Measurements from ENCODE around the gene PCDHGB1. TPM values are rescaled to one million over a fixed set of nuclear protein-coding genes. Genes with fewer than 3 reads are reported as not detected.

The PCDHGB1 gene
- total RNA-seq, 1 donor, result 2.2 TPM

GRCh38 chr5:141384471-141385267, 34.8 kb downstream of the PCDHGB1 start:
- TF ChIP-seq CTCF (IDR thresholded peaks at IDR 0.05; ENCODE audit: insufficient read depth, low read depth, low read length), result no peak

GRCh38 chr5:141387557-141388311, 37.8 kb downstream of the PCDHGB1 start, which contains the start of gene PCDHGB4:
Gene PCDHGB4 (plus strand): TSS chr5:141387698. CDS start chr5:141387885, 187 bp downstream.
- H3K4me3 ChIP-seq (ENCODE audit: low read depth, low read length), result peak within 1 kb of the TSS; percentile 58
- TF ChIP-seq CTCF (IDR thresholded peaks at IDR 0.05; ENCODE audit: insufficient read depth, low read depth, low read length), result peak; percentile 66
- DNase-seq (ENCODE audit: low read depth), result peak; percentile 56

More at GRCh38 chr5:141384471-141385267, 34.8 kb downstream of the PCDHGB1 start:
- no peak for DNase-seq (ENCODE audit: low read depth)
- no peak overlapping the region for H3K4me3 ChIP-seq (ENCODE audit: low read depth, low read length)

DNA sequence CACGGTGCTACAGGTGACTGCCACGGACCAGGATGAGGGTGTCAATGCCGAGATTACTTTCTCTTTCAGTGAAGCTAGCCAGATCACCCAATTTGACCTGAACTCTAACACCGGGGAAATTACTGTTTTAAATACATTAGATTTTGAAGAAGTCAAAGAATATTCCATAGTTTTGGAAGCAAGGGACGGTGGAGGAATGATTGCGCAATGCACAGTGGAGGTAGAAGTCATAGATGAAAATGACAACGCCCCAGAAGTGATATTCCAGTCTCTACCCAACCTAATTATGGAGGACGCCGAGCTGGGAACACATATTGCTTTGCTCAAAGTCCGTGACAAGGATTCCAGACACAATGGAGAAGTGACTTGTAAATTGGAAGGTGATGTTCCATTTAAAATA, 38.8 kb downstream of the PCDHGB1 start:
- no peak for TF ChIP-seq CTCF (IDR thresholded peaks at IDR 0.05; ENCODE audit: insufficient read depth, low read depth, low read length)
- H3K4me3 ChIP-seq (ENCODE audit: low read depth, low read length), result no peak overlapping the region

DNA sequence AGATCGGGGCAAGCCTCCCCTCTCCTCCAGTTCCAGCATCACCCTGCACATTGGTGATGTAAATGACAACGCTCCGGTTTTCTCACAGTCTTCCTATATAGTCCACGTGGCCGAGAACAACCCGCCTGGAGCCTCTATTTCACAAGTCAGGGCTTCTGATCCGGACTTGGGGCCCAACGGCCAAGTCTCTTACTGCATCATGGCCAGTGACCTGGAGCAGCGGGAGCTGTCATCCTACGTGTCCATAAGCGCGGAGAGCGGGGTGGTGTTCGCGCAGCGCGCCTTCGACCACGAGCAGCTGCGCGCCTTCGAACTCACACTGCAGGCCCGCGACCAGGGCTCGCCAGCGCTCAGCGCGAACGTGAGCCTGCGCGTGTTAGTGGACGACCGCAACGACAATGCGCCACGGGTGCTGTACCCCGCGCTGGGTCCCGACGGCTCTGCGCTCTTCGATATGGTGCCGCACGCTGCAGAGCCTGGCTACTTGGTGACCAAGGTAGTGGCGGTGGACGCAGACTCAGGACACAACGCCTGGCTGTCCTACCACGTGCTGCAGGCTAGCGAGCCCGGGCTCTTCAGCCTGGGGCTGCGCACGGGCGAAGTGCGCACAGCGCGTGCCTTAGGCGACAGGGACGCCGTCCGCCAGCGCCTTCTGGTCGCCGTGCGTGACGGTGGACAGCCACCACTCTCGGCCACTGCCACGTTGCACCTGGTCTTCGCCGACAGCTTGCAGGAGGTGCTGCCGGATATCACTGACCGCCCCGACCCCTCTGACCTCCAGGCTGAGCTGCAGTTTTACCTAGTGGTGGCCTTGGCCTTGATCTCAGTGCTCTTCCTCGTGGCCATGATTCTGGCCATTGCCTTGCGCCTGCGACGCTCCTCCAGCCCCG, 39.5 kb downstream of the PCDHGB1 start:
- no peak for TF ChIP-seq CTCF (IDR thresholded peaks at IDR 0.05; ENCODE audit: insufficient read depth, low read depth, low read length)
- no peak overlapping the region for H3K4me3 ChIP-seq (ENCODE audit: low read depth, low read length)
- no peak for DNase-seq (ENCODE audit: low read depth)

More for the DNA sequence above, 38.8 kb downstream of the PCDHGB1 start:
- DNase-seq (ENCODE audit: low read depth), result no peak

GRCh38 chr5:141392429-141393198, 42.7 kb downstream of the PCDHGB1 start, which contains the start of gene PCDHGA8:
Gene PCDHGA8 (plus strand): TSS chr5:141392633. CDS start chr5:141392814, 181 bp downstream.
- peak; percentile 9 for DNase-seq (ENCODE audit: low read depth)
- H3K4me3 ChIP-seq (ENCODE audit: low read depth, low read length), result no peak within 1 kb of the TSS
- TF ChIP-seq CTCF (IDR thresholded peaks at IDR 0.05; ENCODE audit: insufficient read depth, low read depth, low read length), result peak; percentile 18

Data from fibroblast of villous mesenchyme (primary cell).